GM21390 (cell line): ENCODE data around the gene VPS35.

Source experiments
- ATAC-seq: cut with Tn5 transposase; IDR thresholded peaks from one replicate; pipeline ENCODE4 v1.9.1; 2021; ENCODE audit not compliant: unreplicated experiment

The VPS35 gene

DNA sequence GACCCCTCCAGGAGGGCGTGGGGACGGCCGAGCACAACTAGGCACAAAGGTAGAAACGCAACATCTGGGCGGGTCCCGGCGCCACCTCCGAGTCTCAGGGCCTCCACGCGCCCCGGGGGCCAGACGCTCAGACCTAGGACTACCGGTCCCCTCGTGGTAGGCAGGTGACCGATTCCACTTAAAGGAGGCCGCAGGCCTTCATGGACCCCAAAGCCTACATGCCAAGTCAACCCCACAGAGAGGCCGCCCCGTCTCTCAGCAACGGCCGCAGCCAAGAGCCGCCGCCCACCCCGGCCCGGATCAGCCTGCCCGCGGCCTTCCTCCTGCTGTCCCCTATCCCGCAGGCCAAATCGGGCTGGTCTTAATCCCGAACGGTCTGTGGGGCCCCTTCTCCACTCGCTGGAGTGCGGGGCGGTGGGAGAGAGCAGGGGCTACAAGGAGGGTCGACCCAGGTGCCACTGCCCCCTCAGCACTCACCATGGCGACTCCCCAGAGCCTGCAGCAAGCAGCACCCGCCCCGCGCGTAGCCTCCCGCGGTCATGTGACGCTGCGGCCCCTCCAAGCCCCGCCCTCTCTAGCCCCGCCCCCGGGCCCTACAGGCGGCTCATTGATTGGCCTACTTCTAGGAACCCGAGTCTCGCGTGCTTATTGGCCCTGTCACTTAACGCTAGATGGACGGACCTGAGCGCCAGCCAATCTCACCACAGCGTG lies at the start of gene VPS35:
Gene VPS35 (minus strand): TSS at position 525 of the 711 bp plus-strand sequence. CDS start 45 bp downstream, at position 480.
- peak; percentile 80 for ATAC-seq

GRCh38 chr16:46737621-46738214 lies 48.7 kb upstream of the VPS35 start:
- no peak for ATAC-seq

DNA sequence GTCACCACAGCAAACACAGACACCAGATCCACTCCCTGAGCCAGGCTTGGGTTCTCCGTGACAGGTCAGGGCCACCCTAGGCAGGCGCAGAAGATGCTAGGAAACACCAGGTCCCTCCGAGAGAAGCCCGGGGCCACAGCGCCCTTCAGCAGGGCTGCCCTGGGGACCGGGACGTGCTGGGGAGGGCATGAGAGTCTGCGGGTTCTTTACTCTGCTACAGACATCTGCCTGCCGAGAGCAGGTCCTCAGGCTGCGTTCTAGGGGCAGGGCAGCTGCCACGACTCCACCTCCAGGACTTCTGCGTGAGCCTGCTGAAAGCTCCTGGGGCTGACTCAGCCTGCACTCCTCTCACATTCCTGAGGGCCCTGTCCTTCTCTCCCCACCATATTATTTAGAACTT lies 47.7 kb upstream of the VPS35 start:
- no peak for ATAC-seq

GRCh38 chr16:46733319-46733830 lies 44.4 kb upstream of the VPS35 start:
- no peak for ATAC-seq

GRCh38 chr16:46732561-46732960 lies 43.6 kb upstream of the VPS35 start:
- no peak for ATAC-seq

DNA sequence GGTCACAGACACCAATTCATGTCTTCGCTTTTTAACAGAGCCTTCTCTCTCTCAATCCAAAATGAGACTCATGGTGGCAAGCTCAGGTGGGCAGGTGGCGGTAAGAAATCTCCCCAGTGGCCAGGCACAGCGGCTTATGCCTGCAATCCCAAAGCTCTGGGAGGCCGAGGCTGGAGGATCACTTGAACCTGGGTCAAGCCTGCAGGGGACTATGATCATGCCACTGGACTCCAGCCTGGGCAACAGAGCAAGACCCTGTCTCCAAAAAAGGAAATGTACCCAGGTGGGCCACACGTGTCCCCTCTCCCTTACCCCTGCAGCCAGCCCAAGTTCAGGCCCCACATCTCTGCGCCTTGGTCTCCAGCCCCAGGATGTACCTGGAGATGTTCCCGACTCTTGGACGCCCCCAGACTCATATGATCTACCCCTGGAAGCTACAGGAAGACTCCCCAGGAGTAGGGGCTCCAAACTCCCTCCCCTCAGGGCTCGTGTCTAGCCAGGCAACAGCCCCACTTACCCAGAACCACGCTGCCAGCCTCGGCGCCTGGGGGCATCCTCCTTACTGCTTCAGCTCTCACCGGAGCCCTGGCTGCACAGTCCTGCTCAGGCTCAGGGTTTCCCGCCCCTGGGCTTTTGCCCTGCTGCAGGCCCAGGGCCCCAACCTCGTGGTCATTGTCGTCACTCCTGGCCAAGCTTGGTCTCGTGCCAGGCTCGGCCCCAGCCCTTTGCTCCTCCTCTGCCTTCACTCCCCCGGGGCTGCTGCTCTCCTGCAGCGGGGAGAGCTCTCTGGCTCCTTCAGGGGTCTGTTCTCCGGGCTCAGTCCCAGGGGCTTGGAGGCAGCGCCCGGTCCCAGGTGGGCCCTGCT lies 42.9 kb upstream of the VPS35 start:
- ATAC-seq = no peak

GRCh38 chr16:46730801-46731690 lies 42.1 kb upstream of the VPS35 start:
- ATAC-seq = no peak

DNA sequence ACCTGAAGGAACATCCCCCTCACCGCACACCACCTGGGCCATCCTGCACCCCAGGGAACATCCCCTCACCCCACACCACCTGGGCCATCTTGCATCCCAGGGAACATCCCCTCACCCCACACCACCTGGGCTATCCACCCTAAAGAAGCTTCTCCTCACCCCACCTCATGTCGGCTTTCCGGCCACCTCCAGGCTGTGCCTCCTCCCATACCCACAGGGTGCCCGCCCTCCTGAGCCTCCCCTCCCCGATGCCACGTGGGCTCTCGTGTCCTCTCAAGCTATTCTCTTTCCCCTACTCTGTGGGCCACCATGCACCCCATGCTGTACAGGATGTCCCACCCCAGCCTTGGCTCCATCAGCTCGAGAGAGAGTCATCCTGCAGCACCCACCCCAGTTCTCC lies 41.1 kb upstream of the VPS35 start:
- ATAC-seq = no peak

DNA sequence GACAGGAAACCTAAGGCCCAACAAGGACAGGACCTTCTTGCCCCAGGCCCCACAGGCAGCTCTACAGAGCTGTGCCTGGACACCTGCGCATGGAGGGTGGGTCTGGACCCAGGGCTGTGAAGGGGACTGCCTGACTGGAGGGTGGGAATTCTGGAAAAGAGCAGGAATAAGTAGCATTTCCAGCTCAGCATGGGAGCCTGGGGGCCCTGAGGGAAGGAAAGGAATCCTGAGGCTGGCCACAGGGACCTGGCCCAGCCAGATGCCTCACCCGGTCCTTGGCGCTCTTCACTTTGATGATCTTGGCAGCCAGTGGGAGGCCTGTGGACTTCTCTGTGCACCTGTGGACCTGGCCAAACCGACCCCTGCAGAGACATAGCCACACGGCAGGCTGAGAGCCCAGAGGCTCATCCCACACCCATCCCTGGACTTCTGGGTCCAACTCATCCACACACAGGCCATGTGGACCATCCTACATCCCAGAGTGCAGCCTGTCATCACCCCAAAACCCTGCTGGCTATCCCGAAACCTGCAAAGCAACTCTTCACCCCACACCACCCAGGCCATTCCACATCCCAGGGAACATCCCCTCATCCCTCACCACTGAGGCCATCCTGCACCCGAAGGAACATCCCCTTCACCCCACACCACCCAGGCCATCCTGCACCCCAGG lies 40.5 kb upstream of the VPS35 start:
- ATAC-seq = no peak

DNA sequence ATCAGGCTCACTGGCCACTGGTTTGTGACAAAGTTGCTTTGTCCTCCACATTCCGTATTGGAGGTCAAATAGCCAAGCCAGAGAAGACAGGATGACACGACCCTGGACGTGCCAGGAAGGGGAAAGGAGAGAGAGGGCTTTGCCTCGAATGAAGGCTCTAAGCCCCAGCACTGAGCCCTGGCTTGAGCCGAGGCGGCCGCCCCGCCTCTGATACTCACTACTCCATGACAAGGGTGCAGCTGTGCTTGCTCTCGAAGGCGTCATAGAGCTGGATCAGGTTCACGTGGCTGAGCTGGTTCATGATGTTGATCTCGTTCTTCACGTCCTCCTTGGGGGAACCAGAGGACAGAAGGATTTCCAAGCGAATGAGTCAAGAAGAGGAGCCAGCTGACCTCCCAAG lies 39.8 kb upstream of the VPS35 start:
- ATAC-seq = no peak

DNA sequence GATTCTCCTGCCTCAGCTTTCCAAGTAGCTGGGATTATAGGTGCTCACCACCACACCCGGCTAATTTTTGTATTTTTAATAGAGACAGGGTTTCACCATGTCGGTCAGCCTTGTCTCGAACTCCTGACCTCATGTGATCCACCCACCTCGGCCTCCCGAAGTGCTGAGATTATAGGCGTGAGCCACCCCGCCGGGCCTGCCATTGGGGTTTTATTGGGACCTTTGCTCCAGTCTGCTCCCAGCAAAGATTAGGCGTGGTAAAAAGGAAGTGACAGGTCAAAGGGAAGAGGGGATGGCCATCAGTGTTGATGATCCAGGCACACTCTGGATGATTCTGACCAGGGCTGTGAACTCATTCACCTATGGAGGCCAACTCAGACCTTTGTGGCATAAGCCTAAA lies 38.7 kb upstream of the VPS35 start:
- no peak for ATAC-seq

DNA sequence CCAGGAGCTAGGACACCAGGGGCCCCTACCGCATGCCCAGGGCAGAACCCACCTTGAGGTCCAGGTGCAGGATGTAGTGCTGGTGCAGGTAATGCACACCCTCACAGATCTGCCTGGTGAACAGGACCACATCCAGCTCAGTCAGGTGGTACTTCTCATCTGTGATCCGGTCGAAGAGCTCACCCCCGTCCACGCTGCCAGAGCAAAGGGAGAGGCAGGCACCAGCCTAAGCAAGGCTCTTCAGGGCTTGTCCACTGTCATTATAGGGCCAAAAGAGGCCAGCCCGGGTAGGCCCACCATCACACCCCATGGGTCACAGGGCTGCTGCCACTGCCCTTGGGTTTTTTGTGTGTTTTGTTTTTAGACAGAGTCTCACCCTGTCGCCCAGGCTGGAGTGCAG lies 38.2 kb upstream of the VPS35 start:
- no peak for ATAC-seq

DNA sequence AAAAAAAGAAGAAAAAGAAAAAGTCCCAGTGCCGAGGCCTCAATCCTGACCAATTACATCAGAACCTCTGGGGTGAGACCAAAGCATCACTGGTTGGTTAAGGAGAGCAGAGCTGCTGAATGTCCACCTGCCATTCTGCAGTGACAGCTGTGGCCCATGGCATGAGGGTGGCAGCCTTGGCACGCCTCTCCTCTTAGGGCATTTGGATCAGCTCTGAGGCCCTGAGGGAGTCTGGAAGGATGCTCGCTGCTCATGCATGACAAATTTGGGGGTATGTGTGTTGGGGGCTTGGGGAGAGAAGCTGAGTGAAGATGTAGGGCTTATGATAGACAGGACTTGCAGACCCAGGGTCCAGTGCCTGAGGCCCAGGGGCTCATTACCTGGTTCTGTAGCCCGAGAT lies 32.9 kb upstream of the VPS35 start:
- no peak for ATAC-seq

- ATAC-seq = no peak
Measured at GRCh38 chr16:46720619-46721018, 31.6 kb upstream of the VPS35 start.

GRCh38 chr16:46719528-46719927 lies 30.6 kb upstream of the VPS35 start:
- ATAC-seq = no peak

- no peak for ATAC-seq
Measured at GRCh38 chr16:46718214-46718613, 29.2 kb upstream of the VPS35 start.

DNA sequence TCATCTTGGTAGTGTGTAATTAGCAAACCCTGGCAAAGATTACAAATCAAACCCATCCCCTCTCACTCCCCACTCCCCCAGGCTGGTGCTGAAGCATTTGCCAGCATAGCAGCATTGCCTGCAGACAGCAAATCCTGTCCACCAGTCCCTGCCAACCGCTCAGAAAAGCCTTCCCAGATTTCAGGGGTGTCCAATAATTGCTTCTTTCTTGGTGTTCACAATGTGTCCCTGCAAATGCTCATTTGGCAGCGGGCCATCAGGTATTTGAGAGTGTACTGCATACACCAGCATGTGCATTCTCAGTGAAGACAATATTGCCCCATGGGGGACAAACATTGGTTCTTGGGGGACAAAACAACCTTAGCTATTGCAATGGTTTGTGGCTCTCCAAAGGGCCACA lies 28.7 kb upstream of the VPS35 start:
- no peak for ATAC-seq

GRCh38 chr16:46715769-46716305 lies 26.9 kb upstream of the VPS35 start:
- no peak for ATAC-seq

DNA sequence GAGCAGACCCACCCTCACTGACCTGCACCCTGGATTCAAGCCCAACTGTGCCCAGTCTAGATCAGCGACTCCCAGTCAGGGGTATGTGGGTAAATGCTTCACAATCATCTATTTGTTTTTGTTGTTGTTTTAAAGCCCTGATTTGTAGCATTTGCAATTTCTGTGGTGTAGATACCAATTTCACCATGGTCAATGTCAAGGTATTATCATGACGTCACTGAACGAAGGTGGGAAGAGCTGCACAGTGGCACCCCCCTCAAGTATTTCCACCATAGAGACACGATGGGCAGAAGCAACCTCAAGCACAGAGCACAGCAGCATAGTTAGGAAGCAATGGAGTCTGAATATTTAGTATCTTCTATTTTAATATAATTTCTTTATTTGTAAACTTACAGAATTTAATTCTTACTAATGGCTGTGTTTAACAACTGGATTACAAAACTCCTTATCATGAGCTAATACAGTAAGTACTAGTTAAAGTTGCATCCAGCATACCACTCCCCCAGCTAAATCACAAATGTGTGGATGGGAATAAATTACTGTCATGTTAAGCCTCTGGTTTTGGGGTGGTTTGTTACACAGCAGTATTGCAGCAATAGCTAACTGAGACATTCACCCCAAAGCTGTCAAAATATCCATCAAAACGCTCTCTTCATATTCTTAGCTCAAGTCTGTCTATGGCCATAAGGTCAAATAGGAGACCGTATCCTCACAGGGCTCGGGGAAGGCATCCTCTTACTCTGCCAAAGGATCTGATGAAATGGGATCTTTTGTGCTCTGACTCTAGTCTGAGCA lies 26.0 kb upstream of the VPS35 start:
- ATAC-seq = no peak
